ENCODE measurements around the gene NOTCH2NLA.
"Not testable (repeated sequence)": the region's sequence is repeated elsewhere in the genome, so short reads cannot be mapped to it uniquely, and the experiment has no call there.

Gene NOTCH2NLA

GRCh38 chr1:146167273-146167672 lies 61.5 kb downstream of the NOTCH2NLA start:
- not testable (repeated sequence) for DNase-seq (ENCODE audit: low read depth in 2 of 2)

- not testable (repeated sequence) for DNase-seq (ENCODE audit: low read depth in 2 of 2)
Observed at GRCh38 chr1:146144465-146144864, 84.4 kb downstream of the NOTCH2NLA start, which contains the start of gene NBPF10. TSS of gene NBPF10 (minus strand) at chr1:146144804. CDS start at chr1:146144769, 35 bp downstream.

All from activated CD8-positive, alpha-beta memory T cell treated with anti-CD3 and anti-CD28 coated beads for 4 hours (primary cell).